MM.1S (cell line): Measurements from ENCODE around the gene CHCHD6.

Experiments used
- EZH2 ChIP-seq: fragments of 300-600 bp; sonication (generic); optimal IDR thresholded peaks from 2 replicates; pipeline ENCODE3; 2017; ENCODE audit warnings: low read depth, mild to moderate bottlenecking, antibody characterized with exemption, low read length, mixed read lengths
- EZH2phosphoT487 ChIP-seq: fragments of 300-600 bp; sonication (generic); IDR thresholded peaks from 2 replicates; pipeline ENCODE4 v1.6.1; 2018; ENCODE audit warnings: antibody characterized with exemption, low read length
- TF ChIP-seq, protein P1 (sequence below): fragments of 300-600 bp; sonication (generic); IDR thresholded peaks from 2 replicates; pipeline ENCODE4 v1.5.1; 2016; ENCODE audit warnings: antibody characterized with exemption, low read length, mixed read lengths

DNA sequence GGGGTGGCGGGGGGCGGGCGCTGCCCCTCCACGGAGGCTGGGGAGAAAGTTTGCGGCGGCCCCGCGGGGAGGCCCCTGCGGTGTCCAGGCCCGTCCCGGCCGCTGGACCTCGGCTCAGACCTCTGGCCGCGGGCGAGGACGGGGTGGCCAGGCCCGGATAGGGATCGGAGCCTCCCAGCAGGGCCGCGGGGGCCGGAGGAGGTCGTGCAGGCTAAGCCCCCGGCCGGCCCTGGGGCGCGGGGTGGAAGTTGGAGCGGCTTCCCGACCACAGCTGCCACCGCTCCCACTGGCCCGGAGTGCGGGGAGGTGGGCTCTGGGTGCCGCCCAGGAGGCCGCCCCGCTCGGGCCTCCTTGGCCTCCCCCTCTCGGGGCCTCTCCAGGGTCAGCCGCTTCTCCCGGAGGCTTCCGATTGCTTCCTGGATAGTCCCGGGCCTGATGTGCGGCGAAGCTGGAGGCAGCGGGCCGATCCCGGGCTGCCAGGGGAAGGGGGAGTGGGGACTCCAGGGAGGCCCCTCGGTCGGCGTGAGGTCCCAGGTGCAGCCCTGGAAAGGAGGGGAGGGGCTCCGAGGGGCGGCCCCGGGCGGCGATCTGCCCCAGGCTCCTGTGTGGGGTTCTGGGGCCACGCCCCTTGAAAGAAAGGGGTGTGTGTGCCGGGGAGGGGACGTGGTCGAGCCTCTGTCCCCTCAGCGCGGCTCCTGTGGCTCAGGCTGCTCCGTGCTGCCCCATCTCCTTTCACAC is 279.8 kb downstream of the CHCHD6 start:
- TF ChIP-seq EZH2 (no peak), EZH2phosphoT487 (no peak)
- TF ChIP-seq, protein P1, sequence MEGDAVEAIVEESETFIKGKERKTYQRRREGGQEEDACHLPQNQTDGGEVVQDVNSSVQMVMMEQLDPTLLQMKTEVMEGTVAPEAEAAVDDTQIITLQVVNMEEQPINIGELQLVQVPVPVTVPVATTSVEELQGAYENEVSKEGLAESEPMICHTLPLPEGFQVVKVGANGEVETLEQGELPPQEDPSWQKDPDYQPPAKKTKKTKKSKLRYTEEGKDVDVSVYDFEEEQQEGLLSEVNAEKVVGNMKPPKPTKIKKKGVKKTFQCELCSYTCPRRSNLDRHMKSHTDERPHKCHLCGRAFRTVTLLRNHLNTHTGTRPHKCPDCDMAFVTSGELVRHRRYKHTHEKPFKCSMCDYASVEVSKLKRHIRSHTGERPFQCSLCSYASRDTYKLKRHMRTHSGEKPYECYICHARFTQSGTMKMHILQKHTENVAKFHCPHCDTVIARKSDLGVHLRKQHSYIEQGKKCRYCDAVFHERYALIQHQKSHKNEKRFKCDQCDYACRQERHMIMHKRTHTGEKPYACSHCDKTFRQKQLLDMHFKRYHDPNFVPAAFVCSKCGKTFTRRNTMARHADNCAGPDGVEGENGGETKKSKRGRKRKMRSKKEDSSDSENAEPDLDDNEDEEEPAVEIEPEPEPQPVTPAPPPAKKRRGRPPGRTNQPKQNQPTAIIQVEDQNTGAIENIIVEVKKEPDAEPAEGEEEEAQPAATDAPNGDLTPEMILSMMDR = no peak
